ENCODE data around the gene CEP89. TPM values are rescaled to one million over a fixed set of nuclear protein-coding genes. Genes with fewer than 3 reads are reported as not detected.

The CEP89 gene
- polyA plus RNA-seq, 3 donors, result 29.0 to 34.0 (median 33.0) TPM

DNA sequence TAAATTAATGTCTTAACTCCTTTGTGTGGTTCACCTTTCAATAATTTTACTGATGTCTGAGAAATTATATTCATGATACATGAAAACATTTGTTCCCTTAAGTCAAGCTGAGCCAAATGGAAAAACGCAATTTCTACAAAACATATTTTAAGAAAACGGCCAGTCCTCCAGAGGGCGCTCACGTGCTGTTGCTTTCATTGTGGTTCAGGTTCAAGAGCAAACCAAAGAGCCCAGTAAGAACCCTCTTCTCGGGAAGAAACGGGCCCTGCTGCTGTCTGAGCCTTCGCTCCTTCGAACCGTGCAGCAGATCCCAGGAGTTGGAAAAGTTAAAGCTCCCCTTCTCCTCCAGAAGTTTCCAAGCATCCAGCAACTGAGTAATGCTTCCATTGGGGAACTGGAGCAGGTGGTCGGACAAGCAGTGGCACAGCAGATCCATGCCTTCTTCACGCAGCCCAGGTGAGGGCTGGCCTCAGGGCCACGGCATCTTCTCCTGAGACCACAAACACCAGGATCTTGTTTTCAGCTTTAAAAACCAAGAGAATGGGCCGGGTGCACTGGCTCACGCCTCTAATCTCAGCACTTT lies 4.6 kb upstream of the CEP89 start:
- peak; percentile 52 for DNase-seq

GRCh38 chr19:32971012-32971595 lies 654 bp downstream of the CEP89 start:
- no peak for DNase-seq

- no peak for DNase-seq
Measured at GRCh38 chr19:32969549-32969948, 2.2 kb downstream of the CEP89 start.

GRCh38 chr19:32966750-32967149 lies 5.0 kb downstream of the CEP89 start:
- no peak for DNase-seq

DNA sequence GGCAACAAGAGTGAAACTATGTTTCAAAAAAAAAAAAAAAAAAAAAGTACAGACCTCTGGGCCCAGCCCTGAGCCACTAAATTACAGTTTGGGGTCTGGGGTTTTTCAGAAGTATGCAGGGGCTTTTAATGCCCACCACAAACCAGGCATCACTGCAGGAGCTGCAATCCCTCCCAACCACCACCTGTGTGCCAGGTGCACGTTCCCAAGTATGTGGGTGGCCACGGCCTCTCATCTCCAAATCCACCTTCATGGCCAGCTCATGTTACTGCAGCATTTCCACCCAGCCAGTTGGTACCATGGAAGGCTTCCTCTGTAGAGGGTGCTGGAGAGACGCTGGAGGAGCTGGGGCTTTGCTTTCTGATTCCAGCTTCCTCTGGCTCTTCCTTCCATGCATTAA lies 26.5 kb downstream of the CEP89 start:
- no peak for DNase-seq

- DNase-seq, result peak; percentile 15
Measured at GRCh38 chr19:32941273-32941672, 30.5 kb downstream of the CEP89 start.

DNA sequence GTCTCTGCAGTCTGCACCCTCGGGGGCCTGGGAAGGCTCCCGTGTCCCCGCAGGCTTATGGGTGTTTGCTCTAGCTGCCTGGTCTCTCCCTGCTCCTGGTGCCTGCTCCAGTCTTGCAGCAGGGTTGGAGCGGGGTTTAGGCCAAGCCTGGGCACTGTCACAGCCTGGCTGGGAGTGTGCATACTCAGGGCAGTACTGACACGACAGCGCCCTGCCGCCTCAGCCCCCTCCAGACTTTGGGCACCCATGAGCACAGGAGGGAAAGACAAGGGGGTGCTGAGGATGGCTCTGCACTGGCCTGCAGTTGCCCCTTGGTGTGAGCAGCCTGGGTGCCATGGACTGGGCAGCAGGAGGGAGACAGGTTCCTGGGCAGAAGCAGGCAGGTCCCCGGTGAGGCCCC lies 35.7 kb downstream of the CEP89 start:
- DNase-seq, result no peak

DNA sequence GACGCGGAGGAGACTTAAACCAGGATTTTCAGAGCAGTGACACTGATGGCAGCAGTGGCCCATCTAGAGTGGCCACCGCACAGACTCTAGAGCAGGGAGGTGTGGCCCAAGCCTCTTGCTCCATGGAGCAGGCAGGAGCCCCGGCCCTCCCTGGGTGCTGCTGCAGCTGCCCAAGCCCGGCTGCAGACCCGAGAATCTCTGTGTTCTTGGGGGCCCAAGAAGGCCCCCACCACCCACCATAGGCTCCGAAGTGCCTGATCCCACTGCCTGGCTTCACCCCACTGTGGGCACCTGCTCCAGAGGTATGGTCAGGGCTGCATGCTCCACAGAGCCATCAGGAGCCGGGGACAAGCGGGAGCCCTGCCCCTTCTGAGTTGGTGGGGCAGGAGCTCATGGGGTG lies 36.1 kb downstream of the CEP89 start:
- no peak for DNase-seq

DNA sequence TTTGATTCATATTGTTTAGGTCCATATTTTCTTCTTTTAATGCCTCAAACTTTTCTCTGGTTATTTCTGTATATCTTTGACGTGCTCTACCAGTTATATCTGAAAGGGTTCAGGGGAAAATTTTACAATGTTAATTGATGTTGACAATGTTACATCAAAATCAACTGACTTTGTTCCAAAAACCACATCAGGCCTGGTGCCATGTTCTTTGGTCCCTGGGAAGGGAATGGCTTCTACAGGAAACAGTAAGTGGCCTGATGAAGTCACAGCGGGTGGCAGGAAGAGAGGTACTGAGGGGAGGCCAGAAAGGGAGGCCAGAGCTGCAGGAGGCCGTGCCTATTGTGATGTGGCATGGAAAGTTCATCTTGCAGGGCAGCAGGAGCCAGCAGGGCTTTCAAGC lies 38.2 kb downstream of the CEP89 start:
- no peak for DNase-seq

- no peak for DNase-seq
Measured at GRCh38 chr19:32930567-32930966, 41.2 kb downstream of the CEP89 start.

GRCh38 chr19:32928806-32929205 lies 43.0 kb downstream of the CEP89 start:
- DNase-seq, result no peak

- no peak for DNase-seq
Measured at GRCh38 chr19:32924200-32924599, 47.6 kb downstream of the CEP89 start.

DNA sequence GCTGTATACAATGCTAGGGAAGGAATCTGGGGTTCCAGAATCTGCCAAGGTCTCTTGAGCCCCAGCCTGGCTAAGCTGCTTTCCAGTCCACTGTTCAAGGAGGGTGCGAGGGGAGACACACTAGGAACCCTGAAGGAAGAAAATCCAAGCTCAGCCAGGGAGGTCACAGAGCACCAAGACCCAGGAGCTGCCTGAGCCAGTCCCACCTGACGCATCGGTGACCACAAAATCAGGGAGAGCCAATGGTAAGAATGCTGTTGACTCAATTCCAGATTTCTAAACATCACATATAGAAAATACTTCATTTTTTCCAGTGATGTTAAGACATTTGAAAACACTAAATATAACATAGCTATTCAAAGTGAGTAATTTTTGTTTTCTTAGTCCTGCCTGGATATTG lies 50.1 kb downstream of the CEP89 start:
- no peak for DNase-seq

DNA sequence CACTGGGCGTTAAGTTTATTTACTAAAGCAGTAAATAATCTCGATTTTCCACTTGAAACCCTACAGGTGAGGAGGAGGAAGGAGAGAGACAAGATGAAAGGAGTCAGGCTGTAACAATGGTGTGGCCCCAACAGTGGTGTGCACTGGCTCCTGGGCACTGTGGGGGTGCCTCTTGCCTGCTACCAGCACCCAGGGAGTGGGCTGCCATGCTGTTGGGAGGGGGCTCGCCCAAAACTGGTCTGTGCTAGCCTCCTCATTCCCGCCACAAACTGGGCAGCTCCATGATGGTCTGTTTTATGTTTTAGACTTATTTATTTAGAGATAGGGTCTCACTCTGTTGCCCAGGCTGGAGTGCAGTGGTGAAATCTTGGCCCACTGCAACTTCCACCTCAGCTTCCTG lies 52.4 kb downstream of the CEP89 start:
- DNase-seq, result no peak

DNA sequence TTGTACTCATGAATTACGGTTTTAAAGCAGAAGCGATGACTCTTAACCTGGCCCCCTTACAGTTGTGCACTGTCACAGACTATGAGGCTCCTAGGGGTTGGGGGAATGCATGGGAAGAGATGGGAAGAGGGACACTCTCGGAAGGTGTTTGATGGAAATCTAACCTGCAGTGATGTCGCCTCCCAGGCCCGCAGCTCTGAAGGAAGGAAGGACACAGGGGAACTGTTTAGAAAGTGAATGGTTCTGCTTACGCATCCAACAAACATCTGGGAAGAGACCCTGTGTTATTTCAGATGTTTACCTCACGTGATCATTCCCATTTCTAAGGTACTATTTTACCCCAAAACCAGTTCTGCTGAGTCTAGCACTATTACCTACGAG lies 54.2 kb downstream of the CEP89 start:
- no peak for DNase-seq

DNA sequence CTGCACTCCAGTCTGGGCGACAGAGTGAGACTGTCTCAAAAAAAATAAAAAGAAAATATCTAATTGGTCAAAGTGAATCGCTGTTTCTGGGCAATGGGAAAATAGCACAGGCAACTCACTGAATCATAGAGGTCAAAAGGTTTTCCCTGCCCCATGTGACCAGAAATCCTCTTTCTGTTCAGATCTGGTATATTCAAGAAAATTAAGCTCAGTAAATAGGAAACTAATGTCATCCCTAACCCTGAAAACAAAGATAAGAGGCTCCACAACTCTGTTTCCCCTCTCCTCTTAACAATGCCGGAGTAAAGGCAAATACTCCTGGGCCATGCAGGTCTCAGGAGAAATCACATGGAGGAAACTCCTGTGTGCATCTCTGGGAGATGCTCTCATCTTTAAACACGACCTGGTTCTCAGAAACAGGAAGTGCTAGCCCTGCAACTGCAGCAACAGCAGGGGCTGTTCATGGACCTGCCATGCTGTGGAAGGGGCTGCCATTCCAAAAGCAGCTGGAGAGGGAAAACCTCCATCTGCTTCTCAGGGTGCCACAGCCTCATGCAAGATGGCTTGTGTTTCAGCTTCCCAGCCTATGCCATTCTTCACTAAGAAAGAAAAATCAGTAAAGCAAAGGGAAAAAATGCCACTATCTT lies 54.7 kb downstream of the CEP89 start:
- DNase-seq, result no peak

- no peak for DNase-seq
Measured at GRCh38 chr19:32914879-32915660, 56.7 kb downstream of the CEP89 start.

GRCh38 chr19:32911467-32911866 lies 60.3 kb downstream of the CEP89 start:
- DNase-seq, result no peak

GRCh38 chr19:32910874-32911273 lies 60.9 kb downstream of the CEP89 start:
- no peak for DNase-seq

- DNase-seq, result no peak
Measured at GRCh38 chr19:32910094-32910493, 61.7 kb downstream of the CEP89 start.

- no peak for DNase-seq
Measured at GRCh38 chr19:32909257-32909656, 62.5 kb downstream of the CEP89 start.

DNA sequence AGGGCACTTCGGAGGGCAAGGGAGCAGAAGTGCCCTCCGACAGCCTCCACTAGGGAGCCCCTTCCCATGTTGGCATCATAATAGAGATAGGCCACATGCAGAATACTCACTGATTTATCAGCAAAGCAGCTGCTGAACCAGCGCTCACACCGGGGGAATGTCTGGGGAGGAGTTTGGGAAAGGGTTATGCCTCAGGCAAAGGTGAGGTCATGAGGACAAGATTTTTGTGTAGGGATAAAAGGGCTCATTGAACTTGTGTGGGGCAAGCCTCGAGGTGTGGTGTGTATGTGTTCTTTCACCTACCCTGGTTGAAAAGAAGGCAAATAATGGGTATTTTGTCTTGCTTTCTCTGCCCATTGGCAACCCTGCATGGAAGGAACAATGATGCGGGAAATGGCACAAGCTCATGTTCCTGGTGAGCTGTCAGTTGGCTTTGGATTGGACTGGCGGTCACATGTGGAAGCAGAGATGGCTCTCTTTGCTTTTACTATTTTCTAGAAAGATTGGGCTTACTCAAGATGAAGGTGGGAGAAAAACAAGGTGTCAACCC lies 63.0 kb downstream of the CEP89 start:
- no peak for DNase-seq

DNA sequence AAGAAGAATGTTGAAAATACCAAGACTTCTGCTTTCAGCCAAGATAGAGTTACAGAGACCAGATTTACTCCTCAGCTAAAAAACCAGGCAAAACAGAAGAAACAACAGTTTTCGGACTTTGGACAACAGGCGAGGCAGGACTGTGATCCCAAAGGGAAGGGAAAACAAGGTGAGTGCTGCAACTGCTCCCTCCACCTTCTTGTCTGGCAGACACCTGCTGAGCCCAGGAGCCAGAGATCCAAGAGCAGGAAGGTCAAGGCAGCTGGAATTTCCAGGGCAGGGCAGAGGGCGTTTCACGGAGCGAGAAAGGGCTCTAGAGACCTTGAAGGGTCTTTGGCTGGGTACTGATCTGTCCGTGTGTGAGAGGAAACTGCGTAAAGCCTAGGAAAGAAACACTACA lies 69.3 kb downstream of the CEP89 start:
- no peak for DNase-seq

Data from renal pelvis (tissue), 4 donors.